GM21529 (cell line): ENCODE results near the gene EXOSC5.
"Not testable (repeated sequence)": the region's sequence is repeated elsewhere in the genome, so short reads cannot be mapped to it uniquely, and the experiment has no call there.

ENCODE experiments used
- ATAC-seq: cut with Tn5 transposase; IDR thresholded peaks from one replicate; pipeline ENCODE4 v1.9.1; 2021; ENCODE audit not compliant: unreplicated experiment

The EXOSC5 gene

GRCh38 chr19:41408846-41409245 is 11.7 kb upstream of the EXOSC5 start:
- ATAC-seq = not testable (repeated sequence)

DNA sequence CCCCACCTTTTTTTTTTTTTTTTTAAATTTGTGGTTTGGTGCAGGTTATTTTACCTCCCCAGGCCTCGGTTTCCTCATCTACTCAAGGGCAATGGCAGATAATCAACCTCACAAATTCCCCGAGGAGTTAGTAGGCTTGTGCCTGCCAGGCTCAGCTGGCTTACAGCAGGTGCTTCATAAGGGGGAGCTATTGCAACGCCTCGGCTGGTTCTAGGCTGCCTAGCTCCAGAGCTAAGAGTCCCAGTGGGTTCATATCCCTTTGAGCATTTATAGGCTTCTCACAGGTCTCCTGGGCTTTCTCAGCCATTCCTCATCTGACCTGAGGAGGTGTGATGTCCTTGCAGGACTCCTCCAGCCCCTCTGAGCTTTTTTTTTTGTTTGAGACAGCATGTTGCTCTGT is 11.1 kb upstream of the EXOSC5 start:
- ATAC-seq = no peak

GRCh38 chr19:41407271-41407670 is 10.1 kb upstream of the EXOSC5 start:
- ATAC-seq = no peak

GRCh38 chr19:41405776-41406175 is 8.6 kb upstream of the EXOSC5 start:
- no peak for ATAC-seq

DNA sequence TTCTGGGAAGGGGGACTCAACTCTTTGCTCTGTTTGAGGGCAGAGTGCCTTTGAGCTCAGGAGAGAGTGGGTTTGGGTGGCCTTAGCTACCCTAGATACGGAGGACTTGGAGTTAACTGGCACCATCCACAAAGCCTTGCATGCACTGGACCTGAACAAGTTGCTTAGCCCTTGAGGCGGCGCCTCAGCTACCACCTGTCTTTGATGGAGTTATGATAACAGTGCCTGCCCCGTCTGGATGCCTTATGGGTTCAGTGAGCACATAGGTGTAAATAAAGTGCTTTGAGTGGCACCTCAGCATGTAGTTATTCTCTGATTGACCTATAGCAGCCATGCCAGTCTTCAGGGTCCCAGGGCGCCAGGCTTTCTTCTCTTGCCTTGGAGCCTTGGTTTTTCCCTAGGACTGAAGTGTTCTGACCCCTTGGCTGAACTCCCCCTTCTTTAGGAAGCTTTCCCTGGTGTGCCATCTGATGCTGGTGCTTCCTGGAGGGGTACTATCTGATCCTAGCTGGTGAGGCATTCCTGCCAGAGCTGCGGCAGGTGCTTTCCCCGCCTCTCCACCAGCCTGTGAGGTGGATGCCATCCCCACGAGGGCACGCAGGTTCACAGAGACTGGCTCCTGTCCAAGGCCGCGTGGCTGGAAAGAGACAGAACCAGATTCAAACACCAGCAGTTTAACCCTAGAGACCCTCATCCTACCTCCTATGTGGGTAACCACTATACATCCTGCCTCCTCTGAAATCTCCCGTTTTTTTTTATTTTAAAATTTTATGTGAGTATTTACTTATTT is 6.2 kb upstream of the EXOSC5 start:
- no peak for ATAC-seq

GRCh38 chr19:41402010-41402409 is 4.9 kb upstream of the EXOSC5 start:
- ATAC-seq = no peak

DNA sequence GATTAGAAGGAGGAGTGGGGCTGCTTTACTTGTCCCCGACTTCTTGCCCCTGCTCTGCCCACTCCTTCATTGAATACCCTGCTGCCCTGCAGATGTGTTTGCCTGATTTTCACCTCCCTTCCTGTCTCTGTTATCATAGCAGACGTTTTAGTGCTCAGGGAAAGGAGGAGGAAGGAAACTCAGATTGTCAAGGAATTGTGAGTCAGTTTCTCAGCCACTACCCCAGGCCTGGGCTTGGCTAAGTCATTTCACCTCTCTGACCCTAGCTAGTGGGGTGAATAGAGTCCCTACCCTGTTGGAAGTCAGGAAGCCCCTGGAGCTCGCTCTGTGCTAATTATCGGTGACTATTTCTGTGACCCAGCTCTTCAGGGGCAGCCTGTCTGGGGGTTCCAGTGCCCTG is 4.3 kb upstream of the EXOSC5 start:
- no peak for ATAC-seq

DNA sequence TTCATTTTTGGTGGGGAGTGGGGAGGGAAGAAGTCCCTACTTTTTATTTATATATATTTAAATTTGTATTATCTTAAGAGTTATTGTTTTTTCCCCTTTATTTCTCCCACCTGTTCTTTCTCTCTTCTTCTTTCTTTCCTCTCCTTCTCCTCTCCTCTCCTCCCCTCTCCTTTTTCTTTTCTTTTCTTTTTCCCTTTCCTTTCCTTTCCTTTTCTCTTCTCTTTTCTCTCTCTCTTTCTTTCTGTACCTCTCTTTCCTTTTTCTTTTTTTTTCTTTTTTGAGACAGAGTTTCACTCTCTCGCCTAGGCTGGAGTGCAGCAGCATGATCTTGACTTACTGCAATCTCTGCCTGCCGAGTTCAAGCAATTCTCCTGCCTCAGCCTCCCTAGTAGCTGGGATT is 2.4 kb upstream of the EXOSC5 start:
- ATAC-seq = no peak

GRCh38 chr19:41399091-41399490 is 1.9 kb upstream of the EXOSC5 start:
- no peak for ATAC-seq

DNA sequence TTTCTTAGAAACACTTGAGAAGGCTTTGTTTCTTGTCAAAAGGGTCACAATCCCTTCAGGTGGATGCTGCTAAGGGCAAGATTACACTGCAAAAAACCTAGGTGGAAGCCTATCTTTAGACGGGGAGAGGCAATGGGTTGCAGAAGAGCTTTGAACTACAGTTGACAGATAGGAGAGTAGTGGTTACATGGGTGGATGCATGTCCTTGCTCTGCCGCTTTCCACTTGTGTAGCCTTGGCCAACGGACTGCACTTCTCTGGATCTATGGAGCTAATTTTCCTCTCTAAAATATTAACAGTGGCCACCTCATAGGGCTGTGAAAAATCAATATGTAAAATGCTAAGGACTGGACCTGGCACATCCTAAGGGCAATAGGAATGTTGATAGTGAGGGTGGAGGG is 1.4 kb upstream of the EXOSC5 start:
- ATAC-seq = no peak

DNA sequence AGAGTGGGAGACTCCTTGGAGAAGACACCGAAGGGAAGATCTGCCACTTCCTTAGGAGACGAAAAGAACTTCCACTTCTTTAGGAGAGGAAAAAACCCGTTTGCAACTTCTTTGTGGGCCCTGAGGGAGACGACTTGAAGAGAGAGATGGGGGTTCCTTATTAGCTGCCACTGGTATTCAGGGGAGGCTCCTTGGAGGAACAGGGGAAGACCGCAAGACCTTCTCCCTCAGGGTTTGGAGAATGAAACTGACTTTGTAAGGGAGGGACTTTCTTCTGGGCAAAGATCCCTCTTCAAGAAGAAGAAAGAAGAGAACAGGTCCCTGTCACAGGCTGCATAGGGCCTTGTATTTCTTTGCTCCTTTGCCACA is 875 bp upstream of the EXOSC5 start:
- ATAC-seq = no peak

DNA sequence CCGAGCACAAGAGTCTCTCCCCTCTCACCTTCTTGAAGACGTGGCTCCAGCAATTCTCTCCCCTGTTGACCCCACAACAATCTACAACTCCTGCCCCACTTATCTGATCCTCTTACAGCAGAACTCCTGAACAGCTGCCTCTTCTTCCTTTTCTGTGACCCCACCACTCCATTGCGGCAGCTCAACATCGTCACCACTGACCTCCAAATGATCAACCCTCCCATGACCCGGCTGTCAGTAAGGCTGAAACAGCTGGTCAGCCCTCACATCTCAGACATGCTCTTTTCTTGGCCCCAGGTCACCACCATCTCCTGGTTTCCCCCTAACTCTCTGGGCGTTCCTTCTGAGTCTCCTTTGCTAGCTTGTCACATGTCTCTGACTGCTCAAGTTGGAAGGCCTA is 1.8 kb downstream of the EXOSC5 start:
- no peak for ATAC-seq

- ATAC-seq = no peak
Observed at GRCh38 chr19:41392775-41393174, 4.4 kb downstream of the EXOSC5 start.

DNA sequence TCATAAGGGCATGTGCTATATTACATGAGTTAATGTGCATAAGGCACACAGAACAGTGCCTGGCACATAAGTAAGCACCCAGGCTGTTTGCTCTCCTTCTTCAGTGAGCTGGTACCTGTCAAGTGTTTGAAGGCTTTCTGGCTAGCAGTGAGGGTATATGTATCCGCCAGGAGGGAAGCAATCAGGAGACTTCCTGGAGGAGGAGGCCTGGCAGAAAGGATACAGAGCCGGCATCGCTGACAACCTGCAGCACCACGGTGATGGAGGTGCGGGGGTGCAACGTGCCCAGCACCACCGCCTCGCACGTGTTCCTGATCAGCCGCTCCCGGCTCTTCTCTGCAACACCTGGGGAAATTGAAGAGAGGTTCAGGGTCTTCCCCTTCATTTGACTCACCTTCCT is 5.5 kb downstream of the EXOSC5 start:
- no peak for ATAC-seq

- ATAC-seq = no peak
Observed at GRCh38 chr19:41386442-41386841, 10.7 kb downstream of the EXOSC5 start.

- no peak for ATAC-seq
Observed at GRCh38 chr19:41384351-41384750, 12.8 kb downstream of the EXOSC5 start.

DNA sequence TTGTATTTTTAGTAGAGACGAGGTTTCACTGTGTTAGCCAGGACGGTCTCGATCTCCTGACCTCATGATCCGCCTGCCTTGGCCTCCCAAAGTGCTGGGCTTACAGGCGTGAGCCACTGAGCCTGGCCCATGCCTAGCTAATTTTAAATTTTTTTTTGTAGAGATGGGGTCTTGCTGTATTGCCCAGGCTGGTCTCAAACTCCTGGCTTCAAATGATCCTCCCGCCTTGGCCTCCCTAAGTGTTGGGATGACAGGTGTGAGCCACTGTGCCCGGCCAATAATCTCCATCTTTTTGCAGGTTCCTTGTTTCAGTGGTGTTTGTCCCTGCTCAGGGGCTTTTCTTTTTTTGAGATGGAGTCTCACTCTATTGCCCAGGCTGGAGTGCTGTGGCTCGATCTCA is 15.6 kb downstream of the EXOSC5 start:
- not testable (repeated sequence) for ATAC-seq

GRCh38 chr19:41377977-41378709 is 19.0 kb downstream of the EXOSC5 start:
- ATAC-seq = no peak

GRCh38 chr19:41376998-41377365 is 20.2 kb downstream of the EXOSC5 start:
- no peak for ATAC-seq

DNA sequence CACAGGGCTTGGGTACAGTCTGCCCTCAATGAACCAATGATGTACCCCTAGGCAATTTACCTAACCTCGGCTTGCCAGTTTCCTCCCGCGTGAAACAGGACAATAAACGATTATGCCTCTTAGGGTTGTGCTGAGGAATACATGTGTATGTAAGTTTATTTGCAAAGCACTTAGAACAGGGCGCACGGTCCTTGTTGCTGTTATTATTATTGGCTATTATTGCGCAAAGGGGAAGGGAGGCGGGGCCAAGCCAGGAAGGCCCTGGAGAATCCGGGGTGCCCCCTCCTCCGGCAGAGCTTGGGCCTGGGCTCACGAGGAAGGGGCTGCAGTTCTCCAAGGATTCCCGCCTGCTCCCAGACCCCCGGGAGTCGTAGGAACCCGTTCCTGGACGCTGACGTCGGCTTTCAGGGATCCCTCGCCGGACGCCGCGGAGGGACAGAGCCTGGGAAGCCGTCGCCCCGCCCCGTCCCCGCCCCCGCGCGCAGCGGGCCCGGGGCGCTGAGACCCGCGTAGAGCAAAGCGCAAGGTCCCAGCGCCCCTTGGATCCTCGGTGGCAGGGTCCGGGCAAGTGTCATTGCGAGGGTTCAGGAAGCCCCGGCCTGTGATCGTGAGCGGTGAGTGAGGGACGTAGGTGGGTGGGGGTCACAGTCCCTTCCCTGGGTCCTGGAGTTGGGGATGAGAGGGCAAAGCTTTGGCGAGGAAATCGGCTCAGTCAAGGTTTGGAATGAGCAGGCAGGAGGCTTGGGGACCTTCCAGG is 20.7 kb downstream of the EXOSC5 start, which contains the start of gene TMEM91:
Gene TMEM91, plus strand, starts transcription at position 293 of the 757 bp plus-strand sequence. CDS start 1,777 bp downstream, outside the sequence.
- no peak for ATAC-seq

- no peak for ATAC-seq
Observed at GRCh38 chr19:41373993-41374392, 23.2 kb downstream of the EXOSC5 start.

GRCh38 chr19:41372501-41372900 is 24.7 kb downstream of the EXOSC5 start:
- no peak for ATAC-seq
